AG04449 (cell line): ENCODE results near the gene UFC1.

ENCODE experiments used
- CTCF ChIA-PET: fragments of 350-600 bp; formaldehyde crosslinking; extraction: SDS; loops from one replicate; lab custom pipeline; 2021; ENCODE audit warnings: antibody characterized with exemption; lab: Yijun Ruan, JAX
- POLR2A ChIA-PET: fragments of 400-600, 350-600 bp; formaldehyde crosslinking; extraction: SDS; loops from one replicate; lab custom pipeline; 2020; ENCODE audit warnings: antibody characterized with exemption, inconsistent platforms; lab: Yijun Ruan, JAX
- DNase-seq: peaks from one replicate; pipeline ENCODE4 v3.0.0-alpha.2; 2010; ENCODE audit warnings: low read depth, low spot score
- H3K4me3 ChIP-seq: 2 replicates; pipeline ENCODE4 v1.5.1; 2011; ENCODE audit warnings: low read depth, mild to moderate bottlenecking, control low read depth, low read length
- CTCF ChIP-seq: IDR thresholded peaks from one replicate; pipeline ENCODE4 v1.5.1; 2011; ENCODE audit warnings: mild to moderate bottlenecking, moderate library complexity, low read length, control low read depth, inconsistent platforms; ENCODE audit not compliant: insufficient read depth; ENCODE audit errors: missing control alignments

UFC1 gene

DNA sequence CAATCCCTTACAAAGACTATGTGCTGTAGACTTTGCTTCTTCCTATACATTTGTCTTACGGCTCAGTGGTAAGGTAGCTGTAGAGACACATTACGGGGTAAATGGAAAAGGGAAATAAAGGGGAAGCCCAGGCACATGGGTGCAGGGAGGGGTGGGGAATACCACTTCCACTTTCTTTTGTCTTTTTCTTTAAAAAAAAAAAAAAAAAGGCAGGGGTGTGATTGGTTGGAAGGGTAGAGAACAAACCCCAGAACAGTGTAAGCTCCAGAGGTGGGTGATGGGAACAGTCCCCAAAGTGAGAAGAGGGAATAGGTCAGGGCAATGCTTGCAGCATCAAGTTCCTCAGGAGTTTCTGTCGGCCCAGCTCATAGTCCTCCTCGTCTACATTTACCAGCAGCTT is 31.9 kb upstream of the UFC1 start:
- no peak overlapping the region for H3K4me3 ChIP-seq
- DNase-seq, result no peak
- TF ChIP-seq CTCF, result no peak
- ChIA-PET CTCF (interaction anchor here (1.0 kb wide), 1 partner anchor 25 kb away, joined by 5 read pairs; no protein-coding TSS in a partner anchor), POLR2A (interaction anchor here (0.8 to 0.9 kb wide), 2 partner anchors 9 to 11 kb away, joined by 3 to 5 read pairs; partner anchors contain the start of gene DEDD)

DNA sequence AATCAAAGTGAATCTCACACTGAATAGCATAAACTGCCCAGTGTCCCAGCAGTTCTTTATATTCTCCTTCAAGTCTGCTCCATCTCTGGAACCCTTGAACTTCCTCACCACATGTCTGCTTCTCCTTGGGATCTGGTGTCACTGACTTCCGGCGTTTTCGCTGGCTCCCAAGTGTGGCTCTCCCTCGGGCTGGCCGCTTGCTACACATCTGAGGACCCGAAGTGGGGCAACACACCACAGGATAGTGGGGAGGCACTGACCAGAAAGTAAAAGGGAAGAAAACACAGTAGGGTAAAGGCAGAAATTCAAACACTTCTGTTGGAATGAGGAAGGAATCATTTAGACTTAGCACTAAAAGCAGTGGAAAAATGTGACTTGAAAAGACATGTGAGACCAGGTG is 30.8 kb upstream of the UFC1 start:
- TF ChIP-seq CTCF, result no peak
- no peak for DNase-seq
- CTCF ChIA-PET, result no interaction called here
- H3K4me3 ChIP-seq, result no peak overlapping the region
- POLR2A ChIA-PET, result no interaction called here

GRCh38 chr1:161127649-161128048 is 26.1 kb upstream of the UFC1 start:
- TF ChIP-seq CTCF, result no peak
- H3K4me3 ChIP-seq, result no peak overlapping the region
- no peak for DNase-seq
- CTCF ChIA-PET, result interaction anchor here (0.6 to 1.8 kb wide), 6 partner anchors 10 to 38 kb away, joined by 3 to 8 read pairs (median 4); partner anchors contain the start of genes NIT1 and PFDN2
- POLR2A ChIA-PET, result no interaction called here

GRCh38 chr1:161128591-161129420 is 25.0 kb upstream of the UFC1 start:
- no peak for DNase-seq
- ChIA-PET CTCF (interaction anchor here (1.2 to 1.8 kb wide), 2 partner anchors 11 to 30 kb away, joined by 4 to 8 read pairs; partner anchors contain the start of genes KLHDC9, NIT1 and PFDN2), POLR2A (no interaction called here)
- H3K4me3 ChIP-seq, result no peak overlapping the region
- no peak for TF ChIP-seq CTCF

DNA sequence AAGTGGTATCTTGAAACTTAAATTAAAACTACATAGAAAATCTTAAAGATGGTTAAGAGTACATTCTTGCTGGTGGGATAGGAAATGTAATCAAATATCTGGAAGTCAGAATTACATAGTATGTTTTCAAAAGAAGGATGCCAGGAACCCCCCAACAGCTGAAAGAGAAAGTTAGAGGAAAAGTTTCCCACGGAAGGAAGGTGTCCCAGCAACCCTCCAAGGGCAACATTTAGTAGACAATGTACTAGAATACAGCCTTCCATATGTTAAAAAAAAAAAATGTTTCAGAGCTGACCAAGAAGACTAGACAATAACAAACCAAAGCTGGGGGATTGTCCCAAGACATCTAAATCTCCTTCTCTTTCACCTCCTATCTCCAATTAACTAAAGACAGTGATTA is 23.5 kb upstream of the UFC1 start:
- TF ChIP-seq CTCF, result no peak
- peak overlapping the region; percentile 6; the same call in 1 of the 2 replicates for H3K4me3 ChIP-seq
- CTCF ChIA-PET, result interaction anchor here (2.1 kb wide), 1 partner anchor 32 kb away, joined by 6 read pairs; the partner anchor contains the start of gene KLHDC9
- POLR2A ChIA-PET, result interaction anchor here (0.6 kb wide), 1 partner anchor 8 kb away, joined by 3 read pairs; no protein-coding TSS in a partner anchor
- DNase-seq, result no peak
